Activated CD4-positive, alpha-beta T cell treated with anti-CD3 and anti-CD28 coated beads, Interleukin-10, Interleukin-2, amounts not matched to agents 100 ng/mL and 50 ng/mL, durations not matched to agents 16 hours and 8 hours (primary cell): Measurements from ENCODE around the gene REXO1.

Source experiments
- DNase-seq: peaks from one replicate; pipeline ENCODE4 v3.0.0-alpha.2; 2020

The REXO1 gene

GRCh38 chr19:1860042-1860775, 11.9 kb upstream of the REXO1 start:
- DNase-seq, result peak; percentile 64

DNA sequence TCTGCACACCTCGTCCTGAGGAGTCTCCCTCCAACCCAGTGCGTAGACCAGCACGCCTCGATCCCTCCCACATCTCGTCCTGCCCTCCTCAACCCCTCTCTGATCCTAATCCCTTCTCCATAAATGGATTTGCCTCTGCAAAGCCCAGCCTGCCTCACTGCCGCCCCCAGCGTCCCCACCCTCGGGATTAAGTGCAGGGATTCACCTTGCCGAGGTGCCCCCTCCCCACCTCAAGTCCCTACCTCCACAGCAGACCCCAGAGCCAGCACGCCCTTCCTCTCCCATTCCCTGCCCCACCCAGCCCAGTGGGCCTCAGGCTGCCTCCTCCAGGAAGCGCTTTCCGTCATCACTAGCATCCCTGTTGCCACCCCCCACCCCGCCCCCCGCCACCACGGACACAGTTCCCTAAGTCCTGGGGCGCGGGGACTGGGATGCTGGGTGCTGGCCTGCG, 11.1 kb upstream of the REXO1 start:
- DNase-seq, result no peak

GRCh38 chr19:1858412-1859081, 10.3 kb upstream of the REXO1 start:
- DNase-seq, result no peak

DNA sequence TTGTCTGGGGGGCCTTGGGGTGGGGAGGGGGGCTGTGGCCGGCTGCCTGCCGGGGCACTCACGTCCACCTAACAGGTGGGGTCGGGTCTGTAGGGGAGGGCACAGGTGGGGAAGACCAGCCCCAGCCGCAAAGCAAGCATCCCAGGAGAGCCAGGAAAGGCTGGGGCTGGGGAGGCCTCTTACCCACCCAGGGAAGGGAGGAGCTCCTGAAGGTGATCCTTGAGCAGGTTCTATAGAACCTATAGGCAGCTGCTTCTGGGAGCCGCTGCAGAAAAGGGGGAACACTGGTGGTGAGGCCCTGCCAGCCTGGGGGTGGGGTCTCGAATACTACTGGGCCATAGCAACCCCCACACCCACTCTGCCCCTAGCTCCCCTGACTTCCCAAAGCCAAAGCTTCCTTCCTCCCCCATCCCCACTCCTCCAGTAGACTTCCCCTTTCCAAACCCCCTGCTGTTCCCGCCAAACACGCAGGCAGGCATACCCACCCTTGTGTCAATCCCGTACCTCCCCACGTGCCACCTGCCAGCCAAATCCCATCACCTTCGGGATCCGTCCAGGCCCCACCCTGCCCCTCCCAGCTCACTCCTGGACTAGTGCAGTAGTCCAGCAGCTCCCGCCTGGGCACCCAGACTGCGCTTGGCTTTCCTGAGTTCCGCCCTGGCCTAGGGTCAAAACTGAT, 9.5 kb upstream of the REXO1 start:
- no peak for DNase-seq

GRCh38 chr19:1856698-1857603, 8.7 kb upstream of the REXO1 start:
- peak; percentile 72 for DNase-seq

- no peak for DNase-seq
These were observed 8.0 kb upstream of the REXO1 start for GRCh38 chr19:1856345-1856697.

DNA sequence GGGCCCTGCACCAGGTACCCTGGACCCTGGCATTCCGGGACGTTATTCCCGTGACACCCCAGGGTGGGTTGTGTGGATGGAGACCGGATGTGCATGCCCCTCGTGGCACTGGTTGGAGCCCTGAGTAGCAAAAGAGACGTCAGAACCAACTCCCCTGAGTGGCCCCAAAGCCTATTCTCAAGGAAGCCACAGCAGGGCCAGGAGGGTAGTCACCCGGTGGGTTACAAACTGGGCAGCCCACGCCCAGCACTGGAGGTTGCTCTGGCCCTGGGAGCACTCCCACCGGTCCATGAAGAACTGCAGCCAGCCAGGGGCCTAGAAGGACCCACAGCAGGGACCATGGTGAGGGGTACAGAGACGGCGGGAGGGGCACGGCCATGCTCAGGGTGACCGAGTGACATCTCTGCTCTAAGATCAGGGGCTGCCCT, 7.6 kb upstream of the REXO1 start:
- peak; percentile 66 for DNase-seq

GRCh38 chr19:1855040-1855827, 7.0 kb upstream of the REXO1 start:
- peak; percentile 96 for DNase-seq

- DNase-seq, result no peak
These were observed 6.3 kb upstream of the REXO1 start for GRCh38 chr19:1854542-1855039.

- DNase-seq, result no peak
These were observed 5.8 kb upstream of the REXO1 start for GRCh38 chr19:1854039-1854541.

GRCh38 chr19:1853295-1854038, 5.2 kb upstream of the REXO1 start:
- peak; percentile 92 for DNase-seq

- no peak for DNase-seq
These were observed 4.4 kb upstream of the REXO1 start for GRCh38 chr19:1852581-1853128.

GRCh38 chr19:1851654-1852580, 3.6 kb upstream of the REXO1 start:
- DNase-seq, result peak; percentile 41

- DNase-seq, result no peak
These were observed 2.7 kb upstream of the REXO1 start for GRCh38 chr19:1850809-1851653.

GRCh38 chr19:1849886-1850398, 1.7 kb upstream of the REXO1 start:
- DNase-seq, result no peak

DNA sequence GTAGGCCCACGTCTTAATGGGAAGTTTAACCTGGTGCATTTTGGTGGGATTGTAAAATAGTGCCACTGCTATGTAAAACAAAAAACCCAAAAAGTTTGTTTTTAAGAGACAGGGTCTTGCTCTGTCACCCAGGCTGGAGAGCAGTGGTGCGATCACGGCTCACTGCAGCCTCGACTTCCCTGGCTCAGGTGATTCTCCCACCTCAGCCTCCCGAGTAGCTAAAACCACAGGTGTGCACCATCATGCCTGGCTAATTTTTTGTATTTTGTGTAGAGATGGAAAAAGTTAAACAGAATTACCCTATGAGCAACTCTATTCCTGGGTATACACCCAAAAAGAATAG, 820 bp upstream of the REXO1 start:
- no peak for DNase-seq

DNA sequence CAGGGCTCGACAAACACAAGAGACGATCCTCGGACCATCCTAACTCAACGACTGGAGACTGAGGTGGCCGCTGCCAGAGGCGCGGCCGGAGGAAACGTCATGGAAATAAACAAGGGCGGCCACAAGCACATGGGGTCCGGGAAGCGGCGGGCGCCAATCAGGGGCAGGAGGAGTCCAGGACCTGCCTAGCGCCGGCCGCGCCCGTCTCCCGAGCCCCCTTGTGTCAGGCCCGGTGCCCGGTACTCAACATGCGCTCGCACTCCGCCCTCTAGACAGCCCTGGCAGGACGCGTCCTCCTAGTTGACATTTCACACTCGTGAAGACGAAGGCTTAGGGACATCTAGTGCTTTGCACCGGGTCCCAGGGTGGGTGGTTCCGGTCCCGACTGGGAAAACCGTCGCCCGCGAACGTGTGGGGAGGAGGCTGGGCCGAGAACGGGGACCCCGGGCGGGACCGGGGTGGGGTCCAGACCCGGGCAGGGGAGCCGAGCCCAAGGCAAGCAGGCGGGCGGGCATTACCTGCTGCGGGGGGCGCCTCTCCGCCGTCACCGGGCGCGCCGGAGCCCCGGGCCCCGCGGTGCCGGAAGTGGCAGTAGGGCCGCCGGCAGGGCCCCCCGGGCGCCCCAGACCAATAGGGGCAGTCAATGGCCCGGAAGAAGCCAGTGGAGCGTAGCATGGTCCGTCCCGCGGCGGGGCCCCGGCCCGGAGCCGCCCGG, 442 bp downstream of the REXO1 start:
- peak; percentile 58 for DNase-seq

GRCh38 chr19:1847348-1847683, 967 bp downstream of the REXO1 start:
- no peak for DNase-seq
